Astrocyte of the spinal cord (primary cell): ENCODE measurements around the gene SMPD1.
"Not testable (repeated sequence)": the region's sequence is repeated elsewhere in the genome, so short reads cannot be mapped to it uniquely, and the experiment has no call there.

Experiments
- DNase-seq: peaks from one replicate; pipeline ENCODE4 v3.0.0; 2011; ENCODE audit warnings: low read depth, low spot score
- H3K4me3 ChIP-seq: 2 replicates; pipeline ENCODE4 v1.5.1; 2011; ENCODE audit warnings: low read depth, mild to moderate bottlenecking, low read length, moderate library complexity
- in situ Hi-C: cut with HindIII; loops from 2 replicates; pipeline ENCODE4 v1.10.0; 2017; ENCODE audit warnings: low sequenced_read_pairs
- TF ChIP-seq, protein P1 (sequence below): IDR thresholded peaks from 2 replicates; pipeline ENCODE4 v1.5.1; 2012; ENCODE audit warnings: low read depth, mild to moderate bottlenecking, low read length, inconsistent platforms

SMPD1 gene

DNA sequence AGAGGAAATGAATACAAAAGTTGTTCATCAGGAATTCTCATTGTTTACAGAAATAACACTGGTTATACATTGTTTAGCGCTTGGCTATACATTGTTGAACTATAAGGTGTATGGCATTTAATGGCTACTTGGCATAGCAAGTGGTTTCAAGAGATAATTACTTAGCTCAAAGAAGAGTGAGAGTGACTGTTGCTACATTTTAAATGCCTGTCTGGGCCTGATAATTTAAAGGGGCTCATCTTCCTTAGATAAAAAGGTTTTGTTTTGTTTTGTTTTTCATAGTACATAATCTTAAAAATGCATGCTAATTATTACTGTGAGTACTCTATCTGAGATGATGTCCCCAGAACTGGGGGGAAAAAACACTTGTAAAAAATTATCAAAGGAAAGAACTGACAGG, 1.5 kb upstream of the SMPD1 start:
- no peak overlapping the region for H3K4me3 ChIP-seq
- TF ChIP-seq, protein P1, sequence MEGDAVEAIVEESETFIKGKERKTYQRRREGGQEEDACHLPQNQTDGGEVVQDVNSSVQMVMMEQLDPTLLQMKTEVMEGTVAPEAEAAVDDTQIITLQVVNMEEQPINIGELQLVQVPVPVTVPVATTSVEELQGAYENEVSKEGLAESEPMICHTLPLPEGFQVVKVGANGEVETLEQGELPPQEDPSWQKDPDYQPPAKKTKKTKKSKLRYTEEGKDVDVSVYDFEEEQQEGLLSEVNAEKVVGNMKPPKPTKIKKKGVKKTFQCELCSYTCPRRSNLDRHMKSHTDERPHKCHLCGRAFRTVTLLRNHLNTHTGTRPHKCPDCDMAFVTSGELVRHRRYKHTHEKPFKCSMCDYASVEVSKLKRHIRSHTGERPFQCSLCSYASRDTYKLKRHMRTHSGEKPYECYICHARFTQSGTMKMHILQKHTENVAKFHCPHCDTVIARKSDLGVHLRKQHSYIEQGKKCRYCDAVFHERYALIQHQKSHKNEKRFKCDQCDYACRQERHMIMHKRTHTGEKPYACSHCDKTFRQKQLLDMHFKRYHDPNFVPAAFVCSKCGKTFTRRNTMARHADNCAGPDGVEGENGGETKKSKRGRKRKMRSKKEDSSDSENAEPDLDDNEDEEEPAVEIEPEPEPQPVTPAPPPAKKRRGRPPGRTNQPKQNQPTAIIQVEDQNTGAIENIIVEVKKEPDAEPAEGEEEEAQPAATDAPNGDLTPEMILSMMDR = no peak
- in situ Hi-C loops = no loop called here
- no peak for DNase-seq

DNA sequence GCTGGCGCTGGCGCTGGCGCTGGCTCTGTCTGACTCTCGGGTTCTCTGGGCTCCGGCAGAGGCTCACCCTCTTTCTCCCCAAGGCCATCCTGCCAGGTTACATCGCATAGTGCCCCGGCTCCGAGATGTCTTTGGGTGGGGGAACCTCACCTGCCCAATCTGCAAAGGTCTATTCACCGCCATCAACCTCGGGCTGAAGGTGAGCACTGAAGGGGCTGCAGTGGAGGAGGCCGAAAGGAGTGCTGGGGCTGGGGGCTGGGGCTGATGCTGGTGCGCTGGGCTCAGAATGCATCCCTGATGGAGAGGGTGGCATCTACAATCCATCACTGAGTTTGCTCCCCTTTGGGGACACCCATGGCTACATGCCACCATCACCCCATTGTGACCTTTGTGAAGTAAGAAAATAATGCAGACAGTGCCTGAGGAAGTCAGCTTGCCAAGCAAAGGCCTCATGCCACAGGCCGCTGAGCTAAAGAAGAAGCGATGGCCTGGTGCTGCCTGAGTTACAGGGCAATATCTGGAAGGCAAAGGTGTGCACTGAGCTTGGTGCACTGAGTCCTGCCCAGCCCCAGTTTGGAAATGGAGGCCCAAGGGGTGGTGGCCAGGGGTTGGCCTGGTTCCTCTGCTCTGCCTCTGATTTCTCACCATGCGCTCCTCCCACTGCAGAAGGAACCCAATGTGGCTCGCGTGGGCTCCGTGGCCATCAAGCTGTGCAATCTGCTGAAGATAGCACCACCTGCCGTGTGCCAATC, 620 bp downstream of the SMPD1 start:
- no peak for DNase-seq
- in situ Hi-C loops = no loop called here
- TF ChIP-seq, protein P1 = no peak
- peak overlapping the region; percentile 76 for H3K4me3 ChIP-seq

DNA sequence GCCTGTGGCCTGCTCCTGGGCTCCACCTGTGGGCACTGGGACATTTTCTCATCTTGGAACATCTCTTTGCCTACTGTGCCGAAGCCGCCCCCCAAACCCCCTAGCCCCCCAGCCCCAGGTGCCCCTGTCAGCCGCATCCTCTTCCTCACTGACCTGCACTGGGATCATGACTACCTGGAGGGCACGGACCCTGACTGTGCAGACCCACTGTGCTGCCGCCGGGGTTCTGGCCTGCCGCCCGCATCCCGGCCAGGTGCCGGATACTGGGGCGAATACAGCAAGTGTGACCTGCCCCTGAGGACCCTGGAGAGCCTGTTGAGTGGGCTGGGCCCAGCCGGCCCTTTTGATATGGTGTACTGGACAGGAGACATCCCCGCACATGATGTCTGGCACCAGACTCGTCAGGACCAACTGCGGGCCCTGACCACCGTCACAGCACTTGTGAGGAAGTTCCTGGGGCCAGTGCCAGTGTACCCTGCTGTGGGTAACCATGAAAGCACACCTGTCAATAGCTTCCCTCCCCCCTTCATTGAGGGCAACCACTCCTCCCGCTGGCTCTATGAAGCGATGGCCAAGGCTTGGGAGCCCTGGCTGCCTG, 1.4 kb downstream of the SMPD1 start:
- TF ChIP-seq, protein P1 = no peak
- no peak for DNase-seq
- in situ Hi-C loops = no loop called here
- H3K4me3 ChIP-seq = no peak overlapping the region

DNA sequence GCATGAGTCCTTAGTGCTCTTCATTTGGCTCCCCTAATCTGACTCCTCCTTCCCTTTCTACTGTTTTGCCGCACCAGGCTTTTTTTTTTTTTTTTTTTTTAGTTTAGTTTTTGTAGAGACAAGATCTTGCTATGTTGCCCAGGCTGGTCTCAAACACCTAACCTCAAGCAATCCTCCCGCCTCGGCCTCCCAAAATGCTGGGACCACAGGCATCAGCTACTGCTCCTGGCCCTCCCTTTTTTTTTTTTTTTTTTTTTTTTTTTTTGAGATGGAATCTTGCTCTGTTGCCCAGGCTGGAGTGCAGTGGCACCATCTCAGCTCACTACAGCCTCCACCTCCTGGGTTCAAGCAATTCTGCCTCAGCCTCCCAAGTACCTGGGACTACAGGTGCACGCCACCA, 2.0 kb downstream of the SMPD1 start:
- in situ Hi-C loops, H3K4me3 ChIP-seq, DNase-seq: not testable (repeated sequence)

DNA sequence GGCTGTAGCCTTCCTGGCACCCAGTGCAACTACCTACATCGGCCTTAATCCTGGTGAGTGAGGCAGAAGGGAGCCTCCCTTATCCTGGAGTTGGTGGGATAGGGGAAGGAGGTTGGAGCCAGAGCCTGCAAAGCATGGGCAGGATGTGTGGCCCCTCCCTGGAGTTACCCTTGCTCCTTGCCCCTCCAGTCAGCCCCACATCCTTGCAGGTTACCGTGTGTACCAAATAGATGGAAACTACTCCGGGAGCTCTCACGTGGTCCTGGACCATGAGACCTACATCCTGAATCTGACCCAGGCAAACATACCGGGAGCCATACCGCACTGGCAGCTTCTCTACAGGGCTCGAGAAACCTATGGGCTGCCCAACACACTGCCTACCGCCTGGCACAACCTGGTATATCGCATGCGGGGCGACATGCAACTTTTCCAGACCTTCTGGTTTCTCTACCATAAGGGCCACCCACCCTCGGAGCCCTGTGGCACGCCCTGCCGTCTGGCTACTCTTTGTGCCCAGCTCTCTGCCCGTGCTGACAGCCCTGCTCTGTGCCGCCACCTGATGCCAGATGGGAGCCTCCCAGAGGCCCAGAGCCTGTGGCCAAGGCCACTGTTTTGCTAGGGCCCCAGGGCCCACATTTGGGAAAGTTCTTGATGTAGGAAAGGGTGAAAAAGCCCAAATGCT, 3.9 kb downstream of the SMPD1 start:
- H3K4me3 ChIP-seq = no peak overlapping the region
- TF ChIP-seq, protein P1 = no peak
- DNase-seq = no peak
- in situ Hi-C loops = no loop called here

DNA sequence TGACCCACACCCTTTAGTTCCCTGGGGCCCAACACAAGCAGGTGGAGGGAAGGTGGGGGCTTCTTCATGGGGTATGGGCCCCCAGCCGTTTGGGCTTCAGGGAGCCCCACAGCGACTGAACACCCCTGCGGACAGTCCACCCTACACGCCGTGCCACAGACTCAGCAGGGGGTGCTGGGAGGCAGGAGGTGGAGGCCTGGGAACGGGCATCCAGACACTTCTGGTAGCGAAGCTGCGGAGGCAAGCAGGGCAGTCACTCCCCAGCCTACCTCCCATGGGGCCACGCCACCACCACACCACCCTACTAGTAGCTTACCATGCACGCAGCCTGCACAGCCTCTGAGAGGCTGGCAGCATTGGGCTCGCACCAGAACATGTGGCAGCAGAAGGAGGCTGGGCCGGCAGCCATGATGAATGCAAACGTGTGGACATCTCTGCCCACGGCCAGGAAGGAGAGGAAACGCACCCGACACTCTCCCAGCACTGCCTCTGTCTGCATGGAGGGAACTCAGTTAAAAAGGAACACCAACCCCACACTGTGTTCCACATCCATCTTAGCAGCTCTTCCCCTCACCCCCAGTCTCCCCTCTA, 5.3 kb downstream of the SMPD1 start:
- TF ChIP-seq, protein P1 = no peak
- DNase-seq = no peak
- in situ Hi-C loops = no loop called here
- no peak overlapping the region for H3K4me3 ChIP-seq
